B cell (primary cell): ENCODE data around the gene GPR37L1.

Source experiments
- CTCF ChIP-seq: fragments of 200-600 bp; IDR thresholded peaks from one replicate; pipeline ENCODE4 v1.8.0; 2022; ENCODE audit warnings: antibody characterized with exemption, mild to moderate bottlenecking
- EZH2 ChIP-seq: IDR thresholded peaks from 2 replicates; pipeline ENCODE4 v1.6.1; 2012; ENCODE audit warnings: borderline replicate concordance, low read depth, mild to moderate bottlenecking, moderate library complexity, low read length; ENCODE audit not compliant: insufficient read depth, poor library complexity, severe bottlenecking

- TF ChIP-seq CTCF (no peak), EZH2 (no peak)
Observed at GRCh38 chr1:202101184-202101583, 21.5 kb upstream of the GPR37L1 start.
